ENCODE data around the gene MYO1D. TPM values are rescaled to one million over a fixed set of nuclear protein-coding genes. Genes with fewer than 3 reads are reported as not detected.

The MYO1D gene
- total and polyA plus RNA-seq, 2 donors (not counting 1 experiment from before 2014, with no cell fraction given): 5.4 to 26.7 TPM

DNA sequence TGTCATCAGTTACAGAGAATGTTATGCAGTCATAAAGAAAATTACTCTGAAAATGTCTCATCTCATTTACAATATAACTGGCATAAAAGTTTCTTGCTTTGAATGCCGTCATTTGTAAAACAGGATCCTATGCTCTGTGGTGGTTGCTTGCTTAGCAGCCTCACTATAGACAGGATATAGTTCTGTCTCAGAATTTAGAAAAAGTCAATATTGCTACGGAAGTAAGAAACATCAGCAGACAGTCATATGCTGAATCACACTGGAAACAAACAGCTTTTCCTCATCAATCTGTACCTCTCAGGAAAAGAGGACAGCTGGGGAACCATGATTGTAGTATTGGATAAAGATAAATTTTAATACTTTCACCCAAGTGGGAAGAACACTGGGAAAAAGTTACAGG lies 105.5 kb downstream of the MYO1D start:
- Histone ChIP-seq H3K4me3 (ENCODE audit: control extremely low read depth in 1 of 5, extremely low read depth in 1 of 5, insufficient read depth in 1 of 5, low read depth in 2 of 5, low read length in 4 of 5) (no peak overlapping the region), H3K4me1 (ENCODE audit: control insufficient read depth in 2 of 2, insufficient read depth in 2 of 2, low read length in 2 of 2) (no peaks in the 10 kb centered on the region), H2AFZ (ENCODE audit: insufficient read depth, low read depth, low read length, poor library complexity, severe bottlenecking) (no peak overlapping the region), H3K79me2 (ENCODE audit: control insufficient read depth, insufficient read depth, low read length) (no peaks in the 10 kb centered on the region), H3K27me3 (replicated peaks in 1 of 4; ENCODE audit: control extremely low read depth in 1 of 4, control insufficient read depth in 3 of 4, insufficient read depth in 4 of 4, low read length in 3 of 4) (no peaks in the 10 kb centered on the region), H3K9ac (ENCODE audit: low read length) (no peak overlapping the region), H3K36me3 (replicated peaks in 1 of 2; ENCODE audit: control extremely low read depth in 1 of 2, control insufficient read depth in 1 of 2, extremely low read depth in 1 of 2, insufficient read depth in 2 of 2, low read length in 1 of 2) (no peaks in the 10 kb centered on the region), H3K4me2 (replicated peaks; ENCODE audit: low read depth, low read length, poor library complexity, severe bottlenecking) (no peak overlapping the region), H3K27ac (ENCODE audit: low read length in 2 of 2) (no peak overlapping the region), H4K20me1 (ENCODE audit: control insufficient read depth, insufficient read depth, low read length, poor library complexity, severe bottlenecking) (no peaks in the 10 kb centered on the region), H3K9me3 (ENCODE audit: control extremely low read depth in 1 of 3, control insufficient read depth in 2 of 3, insufficient read depth in 1 of 3, low read length in 2 of 3) (no peaks in the 10 kb centered on the region)
- intact Hi-C loops (cut with micrococcal nuclease): no loop called here
- no peaks in the 10 kb centered on the region for H3K27me3 Mint-ChIP-seq
- CTCF ChIA-PET: interaction anchor here (1.7 to 3.2 kb wide), 3 partner anchors 11 to 309 kb away, joined by 6 to 15 read pairs (median 8); no protein-coding TSS in a partner anchor
- no peak for ATAC-seq (ENCODE audit: low read depth)
- TF ChIP-seq CTCF (IDR thresholded peaks at IDR 0.05) (no peak), EZH2 (IDR thresholded peaks at IDR 0.05; ENCODE audit: borderline replicate concordance, insufficient read depth, low read depth, low read length, poor library complexity, severe bottlenecking) (no peak)
- POLR2A ChIA-PET: no interaction called here
- no peak overlapping the region for H3K27ac Mint-ChIP-seq
- H3K4me3 Mint-ChIP-seq: no peak overlapping the region
- WGBS (ENCODE audit: insufficient coverage): no CpG with 5 or more reads among the region's 2 CpGs
- peaks cover 3% of the 10 kb centered on the region for H3K4me1 Mint-ChIP-seq
- DNase-seq: no peak
- H3K9me3 Mint-ChIP-seq (ENCODE audit: insufficient read depth): no peaks in the 10 kb centered on the region

GRCh38 chr17:32769846-32770245 lies 107.1 kb downstream of the MYO1D start:
- POLR2A ChIA-PET: no interaction called here
- no CpG with 5 or more reads among the region's 3 CpGs for WGBS (ENCODE audit: insufficient coverage)
- DNase-seq: no peak
- no peak overlapping the region for H3K27ac ChIP-seq (ENCODE audit: low read length in 2 of 2)
- no peak for TF ChIP-seq EZH2 (IDR thresholded peaks at IDR 0.05; ENCODE audit: borderline replicate concordance, insufficient read depth, low read depth, low read length, poor library complexity, severe bottlenecking)
- TF ChIP-seq CTCF (IDR thresholded peaks at IDR 0.05): no peak
- H3K4me1 ChIP-seq (ENCODE audit: control insufficient read depth in 2 of 2, insufficient read depth in 2 of 2, low read length in 2 of 2): no peaks in the 10 kb centered on the region
- Mint-ChIP-seq H3K4me1 (peaks cover 3% of the 10 kb centered on the region), H3K9me3 (ENCODE audit: insufficient read depth) (no peaks in the 10 kb centered on the region), H3K27me3 (no peaks in the 10 kb centered on the region), H3K4me3 (no peak overlapping the region), H3K27ac (no peak overlapping the region)
- no peak overlapping the region for H3K4me2 ChIP-seq (replicated peaks; ENCODE audit: low read depth, low read length, poor library complexity, severe bottlenecking)
- no peaks in the 10 kb centered on the region for H3K36me3 ChIP-seq (replicated peaks in 1 of 2; ENCODE audit: control extremely low read depth in 1 of 2, control insufficient read depth in 1 of 2, extremely low read depth in 1 of 2, insufficient read depth in 2 of 2, low read length in 1 of 2)
- no peak overlapping the region for H3K9ac ChIP-seq (ENCODE audit: low read length)
- no peaks in the 10 kb centered on the region for H3K9me3 ChIP-seq (ENCODE audit: control extremely low read depth in 1 of 3, control insufficient read depth in 2 of 3, insufficient read depth in 1 of 3, low read length in 2 of 3)
- CTCF ChIA-PET: interaction anchor here (1.7 to 3.2 kb wide), 2 partner anchors 13 to 307 kb away, joined by 8 to 15 read pairs; no protein-coding TSS in a partner anchor
- no peak overlapping the region for H2AFZ ChIP-seq (ENCODE audit: insufficient read depth, low read depth, low read length, poor library complexity, severe bottlenecking)
- H3K27me3 ChIP-seq (replicated peaks in 1 of 4; ENCODE audit: control extremely low read depth in 1 of 4, control insufficient read depth in 3 of 4, insufficient read depth in 4 of 4, low read length in 3 of 4): no peaks in the 10 kb centered on the region
- no peak overlapping the region for H3K4me3 ChIP-seq (ENCODE audit: control extremely low read depth in 1 of 5, extremely low read depth in 1 of 5, insufficient read depth in 1 of 5, low read depth in 2 of 5, low read length in 4 of 5)
- H3K79me2 ChIP-seq (ENCODE audit: control insufficient read depth, insufficient read depth, low read length): no peaks in the 10 kb centered on the region
- H4K20me1 ChIP-seq (ENCODE audit: control insufficient read depth, insufficient read depth, low read length, poor library complexity, severe bottlenecking): no peaks in the 10 kb centered on the region
- intact Hi-C loops (cut with micrococcal nuclease): no loop called here
- ATAC-seq (ENCODE audit: low read depth): no peak
